Mucosa of descending colon (tissue), 3 donors: ENCODE measurements around the gene TPD52L2. TPM values are rescaled to one million over a fixed set of nuclear protein-coding genes. Genes with fewer than 3 reads are reported as not detected.
A peak's percentile ranks its signal among the peaks of the same experiment; 100 is the strongest.

Source experiments
- ATAC-seq: fragments of 200-7000 bp; cut with Tn5 transposase; one replicate; pipeline ENCODE4 v1.9.1; 2020; ENCODE audit warnings: mild to moderate bottlenecking, moderate library complexity
- DNase-seq, 3 donors: peaks; one replicate each; pipeline ENCODE4 v3.0.0-alpha.2; 2020
- H3K36me3 ChIP-seq: fragments of 200-600 bp; one replicate; pipeline ENCODE4 v1.8.0; 2021; ENCODE audit warnings: low read depth, mild to moderate bottlenecking
- H3K4me1 ChIP-seq: fragments of 200-600 bp; one replicate; pipeline ENCODE4 v1.8.0; 2021; ENCODE audit warnings: low read depth, mild to moderate bottlenecking
- H3K4me3 ChIP-seq: fragments of 200-600 bp; one replicate; pipeline ENCODE4 v1.8.0; 2021; ENCODE audit warnings: mild to moderate bottlenecking
- H3K9me3 ChIP-seq: fragments of 200-600 bp; one replicate; pipeline ENCODE4 v1.8.0; 2021; ENCODE audit warnings: mild to moderate bottlenecking
- CTCF ChIP-seq: fragments of 200-600 bp; IDR thresholded peaks from one replicate; pipeline ENCODE4 v1.8.0; 2022; ENCODE audit warnings: antibody characterized with exemption, mild to moderate bottlenecking
- intact Hi-C, 2 donors: fragments of 100-400 bp; cut with DNase I in 1 of 2; cut with micrococcal nuclease in 1 of 2; formaldehyde crosslinking; loops; one replicate each; pipeline versions ENCODE4 v1.11.0 to v1.11.1; 2022; cut with DNase I, micrococcal nuclease
- total RNA-seq, 3 donors: library from RNA; stranded (reverse); fragmentation: NEBNext Ultra II Directional in 2 of 3; extraction: Animal tissue kit (Norgen Biotek cat#: 25700) in 2 of 3; gene quantifications; one replicate each; pipeline versions ENCODE4 v1.2.1 to v1.2.4, GENCODE V29; 2021 to 2023
- donor health status: DM: no; HTN: no; CAD: no; lungs with moderate emphysema.
- donor health status: DM: no; HTN: no; CAD: no.
- donor health status: DM: no; HTN: yes; CAD: no.

Gene TPD52L2
- total RNA-seq, 3 donors from 2014 or later: 48.7 to 71.7 (median 55.7) TPM

GRCh38 chr20:63881451-63882226 is 16.6 kb downstream of the TPD52L2 start:
- ATAC-seq: no peak
- H3K4me3 ChIP-seq: no peak overlapping the region
- TF ChIP-seq CTCF: no peak
- no peaks in the 10 kb centered on the region for H3K36me3 ChIP-seq
- no peaks in the 10 kb centered on the region for H3K4me1 ChIP-seq
- intact Hi-C loops: no loop called here
- no peak for DNase-seq
- no peaks in the 10 kb centered on the region for H3K9me3 ChIP-seq

GRCh38 chr20:63882257-63883200 is 17.5 kb downstream of the TPD52L2 start:
- TF ChIP-seq CTCF: no peak

GRCh38 chr20:63883201-63883593 is 18.1 kb downstream of the TPD52L2 start:
- Histone ChIP-seq H3K36me3 (peaks cover 2% of the 10 kb centered on the region), H3K4me3 (no peak overlapping the region), H3K4me1 (no peaks in the 10 kb centered on the region), H3K9me3 (no peaks in the 10 kb centered on the region)
- intact Hi-C loops: no loop called here
- ATAC-seq: no peak
- no peak for TF ChIP-seq CTCF
- DNase-seq: no peak

More at GRCh38 chr20:63882257-63883200, 17.5 kb downstream of the TPD52L2 start:
- Histone ChIP-seq H3K4me1 (no peaks in the 10 kb centered on the region), H3K4me3 (no peak overlapping the region), H3K36me3 (peaks cover 2% of the 10 kb centered on the region), H3K9me3 (no peaks in the 10 kb centered on the region)
- intact Hi-C loops: no loop called here
- no peak for DNase-seq
- no peak for ATAC-seq

GRCh38 chr20:63884506-63885263 is 19.6 kb downstream of the TPD52L2 start:
- intact Hi-C loops: no loop called here
- no peak for TF ChIP-seq CTCF
- DNase-seq (no peak), ATAC-seq (no peak)
- H3K4me3 ChIP-seq: no peak overlapping the region
- peaks cover 2% of the 10 kb centered on the region for H3K36me3 ChIP-seq
- H3K4me1 ChIP-seq: no peaks in the 10 kb centered on the region
- no peaks in the 10 kb centered on the region for H3K9me3 ChIP-seq

GRCh38 chr20:63885264-63886053 is 20.4 kb downstream of the TPD52L2 start:
- peak; percentile 56 for ATAC-seq
- Histone ChIP-seq H3K9me3 (no peaks in the 10 kb centered on the region), H3K36me3 (peaks cover 2% of the 10 kb centered on the region), H3K4me1 (no peaks in the 10 kb centered on the region), H3K4me3 (no peak overlapping the region)
- DNase-seq: no peak
- intact Hi-C loops: no loop called here
- no peak for TF ChIP-seq CTCF
